Measurements from ENCODE around the gene TRH. TPM values are rescaled to one million over a fixed set of nuclear protein-coding genes. Genes with fewer than 3 reads are reported as not detected.

The TRH gene
- polyA plus RNA-seq, 1 experiment: not detected

DNA sequence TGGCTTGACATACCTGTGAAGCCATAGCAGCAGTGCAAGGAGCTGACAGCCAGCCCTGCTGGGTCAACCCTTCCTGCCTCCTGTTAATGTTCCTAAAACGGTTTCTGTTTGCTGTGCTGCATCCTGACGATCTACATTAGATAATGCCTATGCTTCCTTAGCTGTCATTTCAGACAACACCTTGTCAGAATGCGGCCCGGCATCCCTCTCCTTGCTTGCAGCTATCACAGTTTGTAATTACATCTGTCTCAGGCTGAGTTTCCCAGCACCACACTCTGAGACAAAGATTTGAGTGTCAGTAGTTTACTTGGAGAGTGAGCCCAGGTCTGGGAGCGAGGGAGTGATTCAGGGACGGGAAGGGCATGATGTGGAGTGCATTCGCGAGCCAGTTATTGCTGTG lies 9.0 kb downstream of the TRH start:
- ChIA-PET CTCF (no interaction called here), POLR2A (no interaction called here)
- Histone ChIP-seq H3K4me3 (ENCODE audit: low read depth, low read length) (no peak overlapping the region), H3K27ac (ENCODE audit: low read depth, low read length) (no peak overlapping the region), H3K27me3 (ENCODE audit: control insufficient read depth, insufficient read depth, low read length) (peaks cover 38% of the 10 kb centered on the region), H3K9me3 (ENCODE audit: control insufficient read depth, insufficient read depth, low read length) (no peaks in the 10 kb centered on the region)
- no peak for DNase-seq (ENCODE audit: low read depth, low spot score)
- TF ChIP-seq, protein P1, sequence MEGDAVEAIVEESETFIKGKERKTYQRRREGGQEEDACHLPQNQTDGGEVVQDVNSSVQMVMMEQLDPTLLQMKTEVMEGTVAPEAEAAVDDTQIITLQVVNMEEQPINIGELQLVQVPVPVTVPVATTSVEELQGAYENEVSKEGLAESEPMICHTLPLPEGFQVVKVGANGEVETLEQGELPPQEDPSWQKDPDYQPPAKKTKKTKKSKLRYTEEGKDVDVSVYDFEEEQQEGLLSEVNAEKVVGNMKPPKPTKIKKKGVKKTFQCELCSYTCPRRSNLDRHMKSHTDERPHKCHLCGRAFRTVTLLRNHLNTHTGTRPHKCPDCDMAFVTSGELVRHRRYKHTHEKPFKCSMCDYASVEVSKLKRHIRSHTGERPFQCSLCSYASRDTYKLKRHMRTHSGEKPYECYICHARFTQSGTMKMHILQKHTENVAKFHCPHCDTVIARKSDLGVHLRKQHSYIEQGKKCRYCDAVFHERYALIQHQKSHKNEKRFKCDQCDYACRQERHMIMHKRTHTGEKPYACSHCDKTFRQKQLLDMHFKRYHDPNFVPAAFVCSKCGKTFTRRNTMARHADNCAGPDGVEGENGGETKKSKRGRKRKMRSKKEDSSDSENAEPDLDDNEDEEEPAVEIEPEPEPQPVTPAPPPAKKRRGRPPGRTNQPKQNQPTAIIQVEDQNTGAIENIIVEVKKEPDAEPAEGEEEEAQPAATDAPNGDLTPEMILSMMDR (IDR thresholded peaks at IDR 0.05; ENCODE audit: low read depth, low read length): no peak

GRCh38 chr3:129984125-129984524 lies 9.6 kb downstream of the TRH start:
- H3K9me3 ChIP-seq (ENCODE audit: control insufficient read depth, insufficient read depth, low read length): no peaks in the 10 kb centered on the region
- DNase-seq (ENCODE audit: low read depth, low spot score): no peak
- no peak overlapping the region for H3K4me3 ChIP-seq (ENCODE audit: low read depth, low read length)
- peaks cover 32% of the 10 kb centered on the region for H3K27me3 ChIP-seq (ENCODE audit: control insufficient read depth, insufficient read depth, low read length)
- TF ChIP-seq, protein P1 (IDR thresholded peaks at IDR 0.05; ENCODE audit: low read depth, low read length): no peak
- CTCF ChIA-PET: no interaction called here
- no peak overlapping the region for H3K27ac ChIP-seq (ENCODE audit: low read depth, low read length)
- POLR2A ChIA-PET: no interaction called here

- no peak overlapping the region for H3K4me3 ChIP-seq (ENCODE audit: low read depth, low read length)
- no peak for DNase-seq (ENCODE audit: low read depth, low spot score)
- POLR2A ChIA-PET: no interaction called here
- TF ChIP-seq, protein P1 (IDR thresholded peaks at IDR 0.05; ENCODE audit: low read depth, low read length): no peak
- H3K9me3 ChIP-seq (ENCODE audit: control insufficient read depth, insufficient read depth, low read length): no peaks in the 10 kb centered on the region
- CTCF ChIA-PET: no interaction called here
- H3K27me3 ChIP-seq (ENCODE audit: control insufficient read depth, insufficient read depth, low read length): peaks cover 34% of the 10 kb centered on the region
- no peak overlapping the region for H3K27ac ChIP-seq (ENCODE audit: low read depth, low read length)
Observed at GRCh38 chr3:129985113-129985512, 10.6 kb downstream of the TRH start.

- DNase-seq (ENCODE audit: low read depth, low spot score): no peak
- CTCF ChIA-PET: no interaction called here
Observed at GRCh38 chr3:129988429-129988828, 13.9 kb downstream of the TRH start.

GRCh38 chr3:129989414-129989813 lies 14.9 kb downstream of the TRH start:
- H3K4me3 ChIP-seq (ENCODE audit: low read depth, low read length): no peak overlapping the region
- H3K27ac ChIP-seq (ENCODE audit: low read depth, low read length): no peak overlapping the region
- no peaks in the 10 kb centered on the region for H3K9me3 ChIP-seq (ENCODE audit: control insufficient read depth, insufficient read depth, low read length)
- DNase-seq (ENCODE audit: low read depth, low spot score): no peak
- ChIA-PET CTCF (interaction anchor here (2.5 kb wide), 1 partner anchor 47 kb away, joined by 10 read pairs; no protein-coding TSS in a partner anchor), POLR2A (no interaction called here)
- peaks cover 44% of the 10 kb centered on the region for H3K27me3 ChIP-seq (ENCODE audit: control insufficient read depth, insufficient read depth, low read length)
- TF ChIP-seq, protein P1 (IDR thresholded peaks at IDR 0.05; ENCODE audit: low read depth, low read length): no peak

More at GRCh38 chr3:129988429-129988828, 13.9 kb downstream of the TRH start:
- Histone ChIP-seq H3K27ac (ENCODE audit: low read depth, low read length) (no peak overlapping the region), H3K27me3 (ENCODE audit: control insufficient read depth, insufficient read depth, low read length) (peaks cover 41% of the 10 kb centered on the region), H3K9me3 (ENCODE audit: control insufficient read depth, insufficient read depth, low read length) (no peaks in the 10 kb centered on the region), H3K4me3 (ENCODE audit: low read depth, low read length) (no peak overlapping the region)
- TF ChIP-seq, protein P1 (IDR thresholded peaks at IDR 0.05; ENCODE audit: low read depth, low read length): no peak
- POLR2A ChIA-PET: no interaction called here

Data from AG04450 (cell line).